ENCODE measurements around the gene B4GALNT3. TPM values are rescaled to one million over a fixed set of nuclear protein-coding genes. Genes with fewer than 3 reads are reported as not detected.

Gene B4GALNT3
- total and polyA plus RNA-seq, 3 experiments from 2014 or later, result 3.1 to 6.9 (median 3.5) TPM

DNA sequence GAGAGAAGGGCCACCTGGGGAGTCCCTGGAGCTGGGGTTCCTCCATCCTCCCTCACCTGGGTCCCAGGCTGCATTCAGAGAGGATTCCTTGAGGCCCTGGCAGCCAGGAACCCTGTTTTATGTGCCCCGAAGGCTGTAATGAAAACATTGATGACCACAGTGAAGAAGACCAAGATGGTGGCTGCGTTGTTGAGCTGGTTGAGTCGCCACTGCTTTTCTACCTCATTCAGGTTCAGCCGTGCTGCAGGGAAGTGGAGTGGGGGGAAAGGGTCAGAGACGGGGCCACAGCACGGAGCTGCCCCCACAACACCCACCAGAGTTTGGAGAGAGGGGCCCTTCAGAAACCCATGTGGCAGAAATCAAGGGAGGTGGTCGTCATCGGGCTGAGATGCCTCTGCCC is 105.4 kb downstream of the B4GALNT3 start:
- H3K4me1 ChIP-seq (ENCODE audit: insufficient read depth, low read length), result peaks cover 80% of the 10 kb centered on the region
- CTCF ChIA-PET, result interaction anchor here (0.9 to 5.0 kb wide), 2 partner anchors 11 to 17 kb away, joined by 4 to 34 read pairs; no protein-coding TSS in a partner anchor
- peak overlapping the region; percentile 37 to 85 (median 66) for H3K4me3 Mint-ChIP-seq

DNA sequence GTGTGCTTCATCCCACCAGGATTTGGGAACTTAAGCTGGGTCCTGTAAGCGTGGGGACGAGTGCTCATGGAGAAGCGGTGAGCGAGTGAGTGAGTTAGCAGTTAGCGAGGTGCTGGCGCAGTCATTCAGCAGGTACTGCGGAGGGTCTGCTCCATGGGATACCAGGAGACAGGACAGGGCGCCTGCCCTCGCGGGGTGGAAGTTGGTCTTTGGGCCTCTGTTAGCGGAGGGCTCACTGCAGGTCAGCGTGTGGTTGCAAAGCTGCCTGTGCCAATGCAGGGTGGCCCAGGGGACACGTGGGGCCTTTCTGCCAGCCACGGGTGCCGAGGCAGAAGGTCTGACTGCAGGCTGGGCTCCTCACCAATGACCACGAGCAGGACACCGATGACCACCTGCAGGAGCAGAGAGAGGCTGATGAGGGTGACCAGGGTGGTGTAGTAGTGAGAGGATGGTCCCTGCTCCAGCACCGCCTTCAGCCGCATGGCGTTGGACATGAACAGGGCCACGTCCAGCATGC is 105.9 kb downstream of the B4GALNT3 start:
- H3K4me1 Mint-ChIP-seq, result peaks cover 68 to 80% (median 74%) of the 10 kb centered on the region in 3 donors

More for the DNA sequence above, 105.4 kb downstream of the B4GALNT3 start:
- H3K27me3 Mint-ChIP-seq, result no peaks in the 10 kb centered on the region
- POLR2A ChIA-PET, result no interaction called here
- no peaks in the 10 kb centered on the region for H3K36me3 Mint-ChIP-seq
- peaks cover 69 to 80% (median 75%) of the 10 kb centered on the region in 3 donors for H3K4me1 Mint-ChIP-seq
- H3K9me3 Mint-ChIP-seq, result no peaks in the 10 kb centered on the region
- Histone ChIP-seq H3K27me3 (ENCODE audit: insufficient read depth, low read length, poor library complexity, severe bottlenecking) (no peaks in the 10 kb centered on the region), H3K36me3 (ENCODE audit: insufficient read depth, low read length) (no peaks in the 10 kb centered on the region), H3K9me3 (ENCODE audit: low read length) (no peaks in the 10 kb centered on the region), H3K27ac (ENCODE audit: low read depth, low read length) (no peak overlapping the region), H3K4me3 (ENCODE audit: low read length) (peak overlapping the region; percentile 62)
- H3K27ac Mint-ChIP-seq, result peak overlapping the region; percentile 71 to 97 (median 89)
- no peak for DNase-seq

DNA sequence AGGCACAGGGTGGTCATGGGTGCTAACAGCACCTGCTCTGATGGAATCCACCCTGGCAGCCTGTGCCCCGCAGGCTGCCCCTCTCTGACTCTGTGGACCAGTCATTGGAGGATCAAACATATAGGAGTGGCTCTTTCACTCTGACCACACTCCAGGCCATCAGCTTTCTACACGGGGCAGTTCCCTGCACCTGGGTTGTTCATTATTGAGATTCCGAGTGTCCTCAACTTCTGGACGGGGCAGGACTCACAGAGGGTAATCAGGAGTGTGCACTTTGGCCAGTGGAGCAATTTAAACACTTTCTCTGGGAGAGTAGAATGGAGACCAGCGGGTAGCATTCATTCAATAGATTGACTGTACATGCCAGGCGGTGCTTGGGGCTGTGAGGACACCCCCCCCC is 108.7 kb downstream of the B4GALNT3 start:
- peaks cover 54% of the 10 kb centered on the region for H3K4me1 ChIP-seq (ENCODE audit: insufficient read depth, low read length)
- H3K36me3 Mint-ChIP-seq, result no peaks in the 10 kb centered on the region
- H3K4me3 Mint-ChIP-seq, result peak overlapping the region in 4 of 7 donors; percentile 9 to 65 (median 48)
- H3K4me3 ChIP-seq (ENCODE audit: low read length), result no peak overlapping the region
- H3K27ac Mint-ChIP-seq, result peak overlapping the region in 5 of 8 donors; percentile 3 to 79 (median 30)
- H3K4me1 Mint-ChIP-seq, result peaks cover 55 to 60% (median 57%) of the 10 kb centered on the region in 3 donors
- H3K9me3 Mint-ChIP-seq, result no peaks in the 10 kb centered on the region
- CTCF ChIA-PET, result interaction anchor here (1.3 to 3.4 kb wide), 6 partner anchors 10 to 1035 kb away, joined by 3 to 25 read pairs (median 4); partner anchors contain the start of gene WNK1
- no peak for DNase-seq
- H3K27me3 Mint-ChIP-seq, result no peaks in the 10 kb centered on the region
- no peaks in the 10 kb centered on the region for H3K36me3 ChIP-seq (ENCODE audit: insufficient read depth, low read length)
- POLR2A ChIA-PET, result no interaction called here
- H3K27ac ChIP-seq (ENCODE audit: low read depth, low read length), result no peak overlapping the region
- no peaks in the 10 kb centered on the region for H3K27me3 ChIP-seq (ENCODE audit: insufficient read depth, low read length, poor library complexity, severe bottlenecking)
- no peaks in the 10 kb centered on the region for H3K9me3 ChIP-seq (ENCODE audit: low read length)

More for the DNA sequence above, 105.9 kb downstream of the B4GALNT3 start:
- peak overlapping the region; percentile 37 to 85 (median 66) for H3K4me3 Mint-ChIP-seq
- peak overlapping the region; percentile 71 to 97 (median 84) for H3K27ac Mint-ChIP-seq
- H3K4me1 ChIP-seq (ENCODE audit: insufficient read depth, low read length), result peaks cover 82% of the 10 kb centered on the region
- H3K9me3 Mint-ChIP-seq, result no peaks in the 10 kb centered on the region
- ChIA-PET POLR2A (no interaction called here), CTCF (interaction anchor here (1.4 to 5.0 kb wide), 2 partner anchors 10 to 185 kb away, joined by 4 to 34 read pairs; no protein-coding TSS in a partner anchor)
- no peaks in the 10 kb centered on the region for H3K36me3 Mint-ChIP-seq
- H3K27me3 Mint-ChIP-seq, result no peaks in the 10 kb centered on the region
- no peak for DNase-seq
- H3K9me3 ChIP-seq (ENCODE audit: low read length), result no peaks in the 10 kb centered on the region
- H3K27ac ChIP-seq (ENCODE audit: low read depth, low read length), result no peak overlapping the region
- H3K4me3 ChIP-seq (ENCODE audit: low read length), result peak overlapping the region; percentile 62
- no peaks in the 10 kb centered on the region for H3K27me3 ChIP-seq (ENCODE audit: insufficient read depth, low read length, poor library complexity, severe bottlenecking)
- no peaks in the 10 kb centered on the region for H3K36me3 ChIP-seq (ENCODE audit: insufficient read depth, low read length)

DNA sequence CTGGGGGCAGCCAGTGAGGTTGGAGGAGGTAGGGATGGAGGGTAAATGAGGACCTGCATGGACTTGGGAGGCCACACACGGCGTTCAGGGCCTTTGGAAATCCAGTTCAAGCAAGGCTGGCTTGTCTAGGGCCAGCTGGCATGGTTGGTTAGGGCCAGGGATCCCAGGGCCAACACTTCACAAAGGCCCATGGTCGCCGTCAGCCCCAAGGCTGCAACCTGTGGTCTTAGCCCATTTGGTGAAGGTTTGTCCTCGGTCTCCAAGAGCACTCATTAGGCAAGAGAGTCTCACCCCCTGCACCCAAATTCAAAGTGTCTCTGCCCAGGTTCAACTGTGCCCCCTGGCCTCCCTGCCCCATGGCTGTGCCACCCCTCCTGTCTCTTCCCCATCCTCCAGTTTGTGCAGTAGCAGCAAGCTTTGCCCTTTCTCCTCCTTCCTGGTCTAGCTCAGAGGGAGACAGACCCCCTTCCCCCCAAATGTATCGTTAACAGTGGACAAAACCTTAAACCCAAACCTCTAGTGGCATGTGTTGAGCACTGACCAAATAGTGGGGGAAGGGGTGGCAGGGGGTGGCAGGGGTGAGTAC is 109.4 kb downstream of the B4GALNT3 start:
- Histone ChIP-seq H3K4me1 (ENCODE audit: insufficient read depth, low read length) (peaks cover 48% of the 10 kb centered on the region), H3K27ac (ENCODE audit: low read depth, low read length) (no peak overlapping the region), H3K36me3 (ENCODE audit: insufficient read depth, low read length) (no peaks in the 10 kb centered on the region), H3K9me3 (ENCODE audit: low read length) (no peaks in the 10 kb centered on the region), H3K27me3 (ENCODE audit: insufficient read depth, low read length, poor library complexity, severe bottlenecking) (no peaks in the 10 kb centered on the region), H3K4me3 (ENCODE audit: low read length) (peak overlapping the region; percentile 65)
- POLR2A ChIA-PET, result interaction anchor here (0.6 to 1.1 kb wide), 2 partner anchors 10 to 74 kb away, joined by 3 to 5 read pairs; no protein-coding TSS in a partner anchor
- no peaks in the 10 kb centered on the region for H3K9me3 Mint-ChIP-seq
- peaks cover 48 to 53% (median 50%) of the 10 kb centered on the region in 3 donors for H3K4me1 Mint-ChIP-seq
- peak overlapping the region in 7 of 8 donors; percentile 57 to 86 (median 63) for H3K27ac Mint-ChIP-seq
- no peaks in the 10 kb centered on the region for H3K27me3 Mint-ChIP-seq
- peak overlapping the region in 6 of 7 donors; percentile 80 to 90 (median 82) for H3K4me3 Mint-ChIP-seq
- CTCF ChIA-PET, result interaction anchor here (0.7 to 3.4 kb wide), 15 partner anchors 10 to 1034 kb away, joined by 3 to 25 read pairs (median 4); partner anchors contain the start of gene WNK1
- DNase-seq, result peak in 1 of 5 donors; percentile 39
- H3K36me3 Mint-ChIP-seq, result no peaks in the 10 kb centered on the region

DNA sequence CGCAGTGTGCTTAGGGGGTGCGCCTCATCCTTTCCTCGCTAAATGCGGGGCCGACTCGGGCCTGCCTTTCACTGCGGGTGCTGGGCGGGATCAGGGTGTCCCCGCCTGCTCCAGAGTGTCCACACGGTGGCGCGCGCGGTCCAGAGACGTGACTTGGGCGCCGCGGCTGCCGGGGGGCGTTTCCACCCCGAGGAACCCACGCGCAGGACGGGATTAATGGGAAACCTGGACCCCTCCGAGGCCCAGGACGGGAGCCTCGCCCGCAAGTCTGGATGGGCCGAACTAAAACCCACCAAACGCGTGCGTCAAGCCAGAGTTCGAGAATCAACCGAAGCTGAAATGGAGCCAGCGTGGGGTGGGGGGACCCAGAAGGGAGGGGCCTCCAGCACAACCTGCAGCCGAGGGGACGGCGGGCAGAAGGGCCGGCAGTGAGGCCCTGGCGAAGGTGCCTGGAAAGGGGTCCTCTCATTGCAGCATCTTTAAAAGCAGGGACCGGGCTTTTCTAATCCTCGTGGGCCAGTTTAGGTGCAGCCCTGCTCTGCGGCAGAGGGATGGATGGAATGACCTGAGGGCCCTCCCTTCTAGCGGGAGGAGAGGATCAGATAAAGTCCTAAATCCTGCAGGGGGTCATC is 110.2 kb downstream of the B4GALNT3 start:
- peak overlapping the region; percentile 16 for H3K27ac ChIP-seq (ENCODE audit: low read depth, low read length)
- Mint-ChIP-seq H3K9me3 (no peaks in the 10 kb centered on the region), H3K27me3 (no peaks in the 10 kb centered on the region), H3K27ac (peak overlapping the region in 7 of 8 donors; percentile 57 to 86 (median 63)), H3K36me3 (no peaks in the 10 kb centered on the region), H3K4me1 (peaks cover 42 to 49% (median 46%) of the 10 kb centered on the region in 3 donors), H3K4me3 (peak overlapping the region; percentile 80 to 90 (median 82))
- ChIA-PET POLR2A (interaction anchor here (0.6 to 1.1 kb wide), 3 partner anchors 9 to 181 kb away, joined by 3 to 5 read pairs (median 3); no protein-coding TSS in a partner anchor), CTCF (interaction anchor here (0.6 to 3.4 kb wide), 19 partner anchors 11 to 1033 kb away, joined by 3 to 25 read pairs (median 4); partner anchors contain the start of genes RAD52 and WNK1)
- H3K27me3 ChIP-seq (ENCODE audit: insufficient read depth, low read length, poor library complexity, severe bottlenecking), result no peaks in the 10 kb centered on the region
- DNase-seq, result peak; percentile 77 to 87 (median 85)
- H3K4me1 ChIP-seq (ENCODE audit: insufficient read depth, low read length), result peaks cover 40% of the 10 kb centered on the region
- no peaks in the 10 kb centered on the region for H3K36me3 ChIP-seq (ENCODE audit: insufficient read depth, low read length)
- H3K9me3 ChIP-seq (ENCODE audit: low read length), result no peaks in the 10 kb centered on the region
- peak overlapping the region; percentile 65 for H3K4me3 ChIP-seq (ENCODE audit: low read length)

DNA sequence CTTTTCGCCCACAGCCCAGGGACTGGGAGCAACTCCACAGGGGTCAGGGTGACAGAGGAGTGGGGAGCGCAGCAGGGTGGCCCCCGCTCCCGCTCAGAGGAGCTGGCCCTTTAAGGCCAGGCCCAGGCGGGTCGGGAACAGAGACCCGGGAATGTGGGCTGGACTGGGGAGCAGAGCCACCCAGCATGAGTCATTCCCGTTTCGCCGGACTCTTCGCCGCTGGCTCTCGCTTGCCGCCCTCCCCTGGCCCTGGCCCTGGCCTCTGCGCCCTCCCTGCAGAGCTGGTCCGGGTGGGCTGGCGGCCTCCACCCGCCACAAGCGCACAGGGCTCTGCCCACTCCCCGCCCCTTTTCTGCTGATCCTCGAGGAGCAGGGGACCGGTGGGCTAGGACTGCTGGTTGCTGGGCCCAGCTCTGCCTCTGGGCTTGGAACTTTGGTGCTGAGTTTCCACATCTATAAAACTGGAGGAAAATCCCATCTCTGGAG is 110.7 kb downstream of the B4GALNT3 start:
- no peaks in the 10 kb centered on the region for H3K9me3 Mint-ChIP-seq
- Histone ChIP-seq H3K27ac (ENCODE audit: low read depth, low read length) (no peak overlapping the region), H3K36me3 (ENCODE audit: insufficient read depth, low read length) (no peaks in the 10 kb centered on the region), H3K4me1 (ENCODE audit: insufficient read depth, low read length) (peaks cover 36% of the 10 kb centered on the region), H3K4me3 (ENCODE audit: low read length) (peak overlapping the region; percentile 65), H3K27me3 (ENCODE audit: insufficient read depth, low read length, poor library complexity, severe bottlenecking) (no peaks in the 10 kb centered on the region), H3K9me3 (ENCODE audit: low read length) (no peaks in the 10 kb centered on the region)
- peak overlapping the region in 4 of 7 donors; percentile 37 to 87 (median 62) for H3K4me3 Mint-ChIP-seq
- ChIA-PET POLR2A (interaction anchor here (0.6 to 1.1 kb wide), 2 partner anchors 72 to 180 kb away, joined by 3 to 5 read pairs; no protein-coding TSS in a partner anchor), CTCF (interaction anchor here (0.6 to 3.4 kb wide), 13 partner anchors 11 to 379 kb away, joined by 3 to 25 read pairs (median 5); partner anchors contain the start of genes RAD52 and WNK1)
- H3K27me3 Mint-ChIP-seq, result no peaks in the 10 kb centered on the region
- no peak overlapping the region for H3K27ac Mint-ChIP-seq
- DNase-seq, result peak in 1 of 5 donors; percentile 45
- H3K4me1 Mint-ChIP-seq, result peaks cover 37 to 45% (median 42%) of the 10 kb centered on the region in 3 donors
- H3K36me3 Mint-ChIP-seq, result no peaks in the 10 kb centered on the region

DNA sequence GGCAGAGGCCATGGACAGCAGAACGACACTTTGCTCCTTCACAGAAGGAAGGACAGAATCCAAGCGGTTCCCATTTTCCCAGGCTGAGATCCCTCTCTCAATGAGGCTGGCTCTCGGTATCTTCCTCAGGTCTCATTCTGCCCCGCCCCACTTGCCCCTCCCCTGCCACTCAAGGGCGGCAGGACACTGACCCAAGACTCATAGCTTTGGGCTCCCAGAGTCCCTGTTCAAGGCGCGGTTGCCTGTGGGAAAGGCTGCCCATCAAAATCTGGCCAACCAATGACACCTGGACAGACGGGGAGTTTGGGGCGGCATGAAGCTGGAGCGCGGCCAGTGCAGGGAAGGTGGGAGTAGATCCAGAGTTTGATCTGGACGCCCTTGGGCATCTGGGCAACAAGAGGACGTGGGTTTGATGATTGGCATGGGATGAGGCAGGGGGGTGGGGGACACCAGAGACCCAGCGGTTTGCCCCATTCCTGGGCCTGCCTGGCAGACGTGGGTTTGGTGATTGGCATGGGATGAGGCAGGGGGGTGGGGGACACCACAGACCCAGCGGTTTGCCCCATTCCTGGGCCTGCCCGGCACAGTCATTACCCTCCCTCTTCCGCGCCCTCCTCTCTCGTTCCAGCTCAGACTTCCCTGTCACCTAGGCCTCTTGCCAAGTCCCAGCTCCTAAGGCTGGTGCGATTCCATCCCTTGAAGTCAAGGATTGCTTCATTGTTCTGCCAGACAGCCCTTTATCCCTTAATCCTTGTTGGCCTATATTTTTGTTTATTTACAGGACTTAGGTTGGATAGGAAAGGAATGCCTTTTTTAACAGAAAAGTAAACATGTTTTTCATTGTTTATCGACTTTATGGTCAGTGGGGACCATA is 111.4 kb downstream of the B4GALNT3 start:
- CTCF ChIA-PET, result interaction anchor here (1.0 to 3.4 kb wide), 8 partner anchors 10 to 264 kb away, joined by 3 to 25 read pairs (median 6); partner anchors contain the start of gene WNK1
- H3K4me3 ChIP-seq (ENCODE audit: low read length), result no peak overlapping the region
- H3K4me1 ChIP-seq (ENCODE audit: insufficient read depth, low read length), result peaks cover 36% of the 10 kb centered on the region
- H3K27me3 ChIP-seq (ENCODE audit: insufficient read depth, low read length, poor library complexity, severe bottlenecking), result no peaks in the 10 kb centered on the region
- Mint-ChIP-seq H3K9me3 (no peaks in the 10 kb centered on the region), H3K36me3 (no peaks in the 10 kb centered on the region), H3K27me3 (no peaks in the 10 kb centered on the region), H3K4me3 (peak overlapping the region in 6 of 7 donors; percentile 21 to 73 (median 49)), H3K27ac (peak overlapping the region in 2 of 8 donors; percentile 29 to 95), H3K4me1 (peaks cover 33 to 43% (median 40%) of the 10 kb centered on the region in 3 donors)
- H3K36me3 ChIP-seq (ENCODE audit: insufficient read depth, low read length), result no peaks in the 10 kb centered on the region
- peak in 1 of 5 donors; percentile 31 for DNase-seq
- POLR2A ChIA-PET, result no interaction called here
- H3K9me3 ChIP-seq (ENCODE audit: low read length), result no peaks in the 10 kb centered on the region
- no peak overlapping the region for H3K27ac ChIP-seq (ENCODE audit: low read depth, low read length)

Measured in CD8-positive, alpha-beta memory T cell (primary cell).